ENCODE data around the gene TOE1. TPM values are rescaled to one million over a fixed set of nuclear protein-coding genes. Genes with fewer than 3 reads are reported as not detected.
A peak's percentile ranks its signal among the peaks of the same experiment; 100 is the strongest.
"Not testable (repeated sequence)": the region's sequence is repeated elsewhere in the genome, so short reads cannot be mapped to it uniquely, and the experiment has no call there.

Gene TOE1
- total RNA-seq, 1 donor from 2014 or later: 5.1 TPM

DNA sequence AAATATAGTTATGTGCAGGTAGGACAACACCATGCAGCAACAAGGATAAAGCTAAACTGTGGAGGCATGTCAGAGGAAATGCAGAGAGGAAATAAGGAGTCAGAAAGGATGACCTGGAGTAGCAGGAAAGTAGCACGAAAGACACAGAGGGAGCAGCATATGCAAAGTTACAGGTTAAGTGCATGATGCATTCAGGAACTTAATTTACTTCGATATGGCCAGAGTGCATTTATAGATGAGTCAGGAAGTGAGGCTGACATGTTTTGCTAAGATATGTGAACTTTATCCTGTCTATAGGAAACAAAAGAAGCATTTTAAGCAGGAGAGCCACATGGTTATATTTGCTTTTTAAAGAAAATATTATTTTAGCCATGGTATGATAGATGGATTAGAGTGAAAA, 15.7 kb downstream of the TOE1 start:
- DNase-seq: no peak

DNA sequence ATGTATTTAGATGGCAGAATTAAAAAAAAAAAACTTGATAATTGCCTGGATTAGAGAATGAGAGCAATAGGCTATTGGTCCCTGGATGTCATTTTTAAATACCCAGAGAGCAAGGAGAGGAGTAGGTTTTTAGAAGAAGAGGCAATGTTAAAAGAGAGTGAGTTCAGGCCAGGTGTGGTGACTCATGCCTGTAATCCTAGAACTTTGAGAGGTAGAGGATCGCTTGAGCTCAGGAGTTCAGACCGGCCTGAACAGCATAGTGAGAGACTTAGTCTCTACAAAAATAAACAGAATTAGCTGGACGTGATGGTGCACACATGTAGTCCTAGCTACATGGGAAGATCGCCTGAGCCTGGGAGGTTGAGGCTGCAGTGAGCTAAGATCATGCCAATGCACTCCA, 16.2 kb downstream of the TOE1 start:
- no peak for DNase-seq

DNA sequence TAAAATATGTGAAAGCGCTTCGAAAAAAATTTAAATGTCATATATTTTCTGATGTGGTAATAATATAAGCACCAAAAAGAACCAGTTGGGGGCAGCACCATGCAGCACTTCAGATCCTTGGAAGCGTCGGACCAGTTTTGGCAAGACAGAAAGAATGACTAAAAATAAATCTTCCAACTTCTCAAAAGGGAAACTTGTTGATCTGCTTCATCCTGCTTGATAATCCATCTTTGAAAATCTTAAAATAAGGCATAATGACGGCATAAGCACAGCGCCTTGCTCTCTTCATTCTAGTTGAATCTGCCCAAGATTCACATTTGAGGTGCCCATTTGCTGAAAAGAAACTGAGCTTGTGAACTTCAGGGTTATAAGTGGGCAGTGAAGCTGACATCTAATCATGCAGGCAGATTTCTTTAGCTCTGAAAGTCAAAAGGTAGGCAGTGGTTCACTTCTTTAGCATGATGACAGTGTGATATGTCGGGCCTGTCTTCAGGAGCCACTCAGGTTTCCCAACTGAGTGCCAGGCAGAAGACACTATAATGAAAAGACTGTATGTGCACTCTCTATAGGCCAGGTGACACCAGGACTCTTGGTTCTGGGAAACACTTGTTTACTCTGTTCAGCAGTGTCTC, 20.0 kb downstream of the TOE1 start:
- peak; percentile 20 for DNase-seq

- DNase-seq: not testable (repeated sequence)
Measured at GRCh38 chr1:45360981-45361380, 21.0 kb downstream of the TOE1 start.

GRCh38 chr1:45364294-45364693, 24.3 kb downstream of the TOE1 start:
- DNase-seq: no peak

GRCh38 chr1:45365051-45365450, 25.1 kb downstream of the TOE1 start:
- DNase-seq: no peak

DNA sequence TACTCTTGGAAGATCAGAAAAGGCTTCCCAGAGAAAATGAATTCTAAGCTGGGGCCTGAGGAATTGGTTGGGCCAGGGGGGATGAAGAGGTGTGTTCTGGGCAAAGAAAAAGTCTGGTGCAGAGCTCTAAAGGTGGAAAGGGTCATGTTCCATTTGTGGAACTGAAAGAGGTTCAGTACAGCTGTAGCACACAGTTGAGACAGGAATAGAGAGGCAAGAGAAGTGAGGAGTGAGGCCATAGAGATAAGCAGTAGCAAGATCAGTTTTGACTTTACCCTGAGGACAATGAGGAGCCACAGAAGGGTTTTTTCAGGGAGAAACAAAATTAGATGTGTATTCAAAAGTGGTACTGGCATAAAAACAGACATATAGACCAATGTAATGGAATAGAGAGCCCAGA, 30.6 kb downstream of the TOE1 start:
- DNase-seq: no peak

DNA sequence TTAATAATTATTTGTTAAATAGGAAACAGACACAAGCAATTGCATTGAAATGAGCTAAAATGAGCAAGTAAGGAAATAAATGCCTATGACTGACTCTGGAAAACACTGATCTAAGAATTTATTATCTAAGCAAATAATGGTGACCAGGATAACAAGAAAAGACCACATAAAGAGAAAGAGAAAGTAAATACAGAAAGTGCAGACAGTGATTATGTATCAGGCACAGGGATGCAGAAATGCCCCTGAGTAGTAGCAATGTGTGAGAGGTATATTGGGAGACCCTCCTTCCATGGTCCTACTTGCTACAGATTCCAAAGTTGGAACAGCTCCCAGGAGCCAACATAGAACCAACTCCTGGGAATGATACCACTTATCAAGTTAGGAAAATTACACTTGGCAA, 33.6 kb downstream of the TOE1 start:
- no peak for DNase-seq

DNA sequence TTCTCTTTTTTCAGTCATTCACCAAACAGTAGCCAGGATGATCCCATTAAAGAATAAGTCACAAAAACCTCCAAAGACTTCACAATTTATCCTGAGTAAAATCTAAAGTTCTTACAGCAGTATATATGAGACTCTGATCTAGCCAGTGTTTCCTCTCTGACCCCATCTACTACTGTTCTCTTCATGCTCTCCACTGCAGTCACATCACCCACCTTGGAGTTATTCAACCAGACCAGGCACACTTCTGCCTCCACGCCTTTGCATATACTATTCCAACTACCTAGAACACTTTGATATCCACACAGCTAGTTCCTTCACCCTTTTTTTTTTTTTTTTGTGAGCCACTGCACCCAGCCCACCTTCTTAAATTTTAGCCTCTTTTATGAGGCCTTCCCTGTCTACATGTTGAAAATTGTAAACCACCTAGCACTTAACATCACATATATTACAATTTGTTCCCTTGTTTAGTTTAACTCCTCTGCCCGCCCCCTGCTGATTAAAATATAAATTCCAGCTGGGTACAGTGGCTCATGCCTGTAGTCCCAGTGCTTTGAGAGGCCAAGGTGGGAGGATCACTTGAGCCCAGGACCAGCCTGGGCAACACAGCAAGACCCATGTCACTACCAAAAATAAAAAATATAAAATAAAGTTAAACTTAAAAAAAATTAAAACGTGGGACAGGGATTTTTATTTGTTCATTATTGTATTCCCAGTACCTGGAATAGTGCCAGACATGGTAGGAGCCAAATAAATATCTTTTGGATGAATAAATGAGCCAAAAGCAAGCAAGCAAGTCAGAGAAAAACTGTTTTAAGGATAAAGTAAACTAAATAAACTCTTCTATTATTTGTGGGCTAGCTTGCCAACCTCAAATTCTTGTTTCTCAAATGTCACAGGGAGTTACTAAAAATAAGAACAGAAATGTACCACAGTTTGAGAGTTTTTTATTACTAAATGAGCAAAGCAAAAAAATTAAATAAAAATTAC, 35.4 kb downstream of the TOE1 start:
- DNase-seq: no peak

DNA sequence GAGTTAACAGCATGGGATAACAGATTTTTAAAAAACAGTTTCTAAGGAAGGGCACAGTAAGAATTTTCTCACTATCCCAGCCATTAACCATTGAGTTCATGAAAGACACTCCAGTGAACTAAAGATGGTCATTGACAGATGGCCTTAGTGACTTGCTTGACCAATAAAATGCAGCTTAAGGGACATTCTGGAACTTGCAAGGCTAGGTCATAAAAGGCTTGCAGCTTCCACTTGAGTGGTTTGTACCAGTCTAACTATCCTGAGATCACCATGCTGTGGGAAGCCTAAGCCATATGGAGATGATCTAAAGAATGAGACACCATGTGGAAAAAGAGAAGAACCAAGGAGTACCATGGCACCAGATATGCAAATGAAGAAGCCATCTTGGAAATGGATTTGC, 38.2 kb downstream of the TOE1 start:
- no peak for DNase-seq

DNA sequence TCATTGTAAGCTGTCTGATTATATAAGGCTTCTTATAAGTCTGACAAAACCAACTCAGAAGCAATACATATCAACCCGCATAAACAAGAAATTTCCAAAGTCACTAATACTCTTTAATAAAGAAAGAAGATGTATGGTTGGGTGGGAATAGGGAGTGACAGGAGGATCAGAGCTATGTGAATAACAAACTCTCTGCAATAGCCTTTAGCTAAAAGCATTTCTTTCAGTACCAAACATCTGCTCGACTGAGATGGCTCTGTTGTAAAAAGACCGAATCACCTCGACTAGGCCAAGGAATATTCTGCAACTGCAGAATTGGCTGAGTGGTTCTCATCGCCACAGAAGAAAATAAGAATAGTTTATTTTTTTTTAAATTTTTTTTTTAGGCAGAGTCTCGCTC, 39.6 kb downstream of the TOE1 start:
- no peak for DNase-seq

GRCh38 chr1:45380125-45380524, 40.2 kb downstream of the TOE1 start:
- no peak for DNase-seq

GRCh38 chr1:45380730-45381129, 40.8 kb downstream of the TOE1 start:
- DNase-seq: no peak

DNA sequence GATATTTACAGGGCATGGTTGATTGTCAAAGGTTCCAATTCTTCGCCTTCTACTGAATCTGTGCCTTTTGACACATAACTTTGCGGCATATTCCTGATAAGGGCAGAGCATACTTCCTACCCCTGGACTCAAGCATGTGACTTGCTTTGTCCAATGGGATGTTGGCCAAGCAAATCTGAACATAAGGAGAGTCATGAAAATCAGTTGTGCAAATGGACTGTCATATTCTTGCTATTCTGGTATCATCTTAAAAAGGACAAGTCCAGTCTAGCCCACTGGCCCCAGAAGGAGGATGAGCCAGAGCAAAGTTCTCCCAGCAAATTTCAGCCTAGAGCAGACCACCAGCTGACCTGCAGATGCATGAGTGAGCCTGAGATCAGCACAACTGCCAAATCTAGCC, 41.3 kb downstream of the TOE1 start:
- DNase-seq: no peak

GRCh38 chr1:45383191-45383590, 43.2 kb downstream of the TOE1 start:
- DNase-seq: no peak

- DNase-seq: not testable (repeated sequence)
Measured at GRCh38 chr1:45384213-45384612, 44.2 kb downstream of the TOE1 start.

- no peak for DNase-seq
Measured at GRCh38 chr1:45385302-45385701, 45.3 kb downstream of the TOE1 start.

DNA sequence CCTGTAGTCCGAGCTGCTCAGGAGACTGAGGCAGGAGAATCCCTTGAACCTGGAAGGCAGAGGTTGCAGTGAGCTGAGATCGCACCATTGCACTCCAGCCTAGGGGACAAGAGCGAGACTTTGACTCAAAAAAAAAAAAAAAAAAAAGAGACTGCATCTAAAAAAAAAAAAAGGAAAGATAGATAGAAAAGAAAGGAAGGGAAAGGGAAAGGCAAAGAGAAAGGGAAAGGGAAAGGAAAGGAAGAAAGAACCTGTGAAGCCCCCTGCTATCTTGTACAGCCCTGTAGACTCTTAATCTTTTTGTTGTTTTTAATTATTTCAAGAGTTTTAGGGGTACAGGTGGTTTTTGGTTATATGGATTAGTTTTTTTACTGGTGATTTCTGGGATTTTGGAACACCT, 46.2 kb downstream of the TOE1 start:
- DNase-seq: no peak

Other genes with a start within 250 kb of the TOE1 start
- gene ZSWIM5, start 133.6 kb upstream of the TOE1 start, total RNA-seq: 22.6 TPM
- gene HPDL, start 13.3 kb upstream of the TOE1 start, total RNA-seq: 0.62 TPM
- gene MUTYH, start 270 bp downstream of the TOE1 start, total RNA-seq: 23.2 TPM
- 1.9 TPM for gene TESK2, start 151.0 kb downstream of the TOE1 start, total RNA-seq
- not detected for gene CCDC163, start 159.9 kb downstream of the TOE1 start, total RNA-seq
- gene MMACHC, start 160.1 kb downstream of the TOE1 start, total RNA-seq: 2.2 TPM
- 186 TPM for gene PRDX1, start 181.7 kb downstream of the TOE1 start, total RNA-seq
- 56.1 TPM for gene AKR1A1, start 210.7 kb downstream of the TOE1 start, total RNA-seq
- gene NASP, start 243.9 kb downstream of the TOE1 start, total RNA-seq: 87.5 TPM